K562 (cell line): ENCODE data around the gene WNK2.

Experiments
- BHLHE40 ChIP-seq: IDR thresholded peaks from 2 replicates; pipeline ENCODE4 v1.6.1; 2011; ENCODE audit warnings: low read length, improper control_type of control experiment
- CBX5 ChIP-seq: IDR thresholded peaks from 2 replicates; pipeline ENCODE4 v1.6.1; 2014; ENCODE audit warnings: low read depth, borderline replicate concordance
- ETV6 ChIP-seq, 3 experiments: fragments of 150-350 bp in 1 of 3; sonication (generic) in 1 of 3; formaldehyde crosslinking in 1 of 3; IDR thresholded peaks; 2 replicates each; pipeline versions ENCODE4 v1.6.1 to v1.8.0; 2014 to 2022; ENCODE audit warnings: borderline replicate concordance in 2 of 3, low read depth in 2 of 3, antibody characterized with exemption in 1 of 3, low read length in 1 of 3, mild to moderate bottlenecking in 1 of 3, missing genetic modification reagents in 1 of 3
- EWSR1 ChIP-seq: fragments of 450-650 bp; IDR thresholded peaks from 2 replicates; pipeline ENCODE4 v1.6.1; 2018; ENCODE audit warnings: borderline replicate concordance, mild to moderate bottlenecking, low read depth, moderate library complexity; ENCODE audit not compliant: partially characterized antibody
- NBN ChIP-seq: fragments of 450-650 bp; IDR thresholded peaks from 2 replicates; pipeline ENCODE4 v1.6.1; 2016; ENCODE audit warnings: low read depth, mild to moderate bottlenecking
- TAF1 ChIP-seq: IDR thresholded peaks from 2 replicates; pipeline ENCODE4 v1.6.1; 2011; ENCODE audit warnings: mild to moderate bottlenecking, low read length, moderate library complexity; ENCODE audit not compliant: insufficient read depth, control insufficient read depth, severe bottlenecking; ENCODE audit errors: extremely low read depth
- ZNF57 ChIP-seq: fragments of 450-650 bp; formaldehyde crosslinking; IDR thresholded peaks from 2 replicates; pipeline ENCODE4 v1.4.0; 2020; ENCODE audit warnings: mild to moderate bottlenecking, moderate library complexity
- TF ChIP-seq, protein P1 (sequence below), 3 experiments: IDR thresholded peaks in 2 of 3; conservative IDR thresholded peaks in 1 of 3; 2 replicates each; pipeline ENCODE4 v1.5.1; 2011 to 2012; ENCODE audit warnings: low read length in 3 of 3, mild to moderate bottlenecking in 3 of 3, control low read depth in 2 of 3, improper control_type of control experiment in 1 of 3, inconsistent platforms in 1 of 3, low read depth in 1 of 3, mixed read lengths in 1 of 3, moderate library complexity in 1 of 3; ENCODE audit not compliant: insufficient read depth in 2 of 3
- TF ChIP-seq, protein P2 (sequence below): fragments of 450-650 bp; conservative IDR thresholded peaks from 2 replicates; pipeline ENCODE4 v1.6.1; 2016; ENCODE audit warnings: missing genetic modification characterization, low read depth, mild to moderate bottlenecking, control low read depth, missing compliant biosample characterization

DNA sequence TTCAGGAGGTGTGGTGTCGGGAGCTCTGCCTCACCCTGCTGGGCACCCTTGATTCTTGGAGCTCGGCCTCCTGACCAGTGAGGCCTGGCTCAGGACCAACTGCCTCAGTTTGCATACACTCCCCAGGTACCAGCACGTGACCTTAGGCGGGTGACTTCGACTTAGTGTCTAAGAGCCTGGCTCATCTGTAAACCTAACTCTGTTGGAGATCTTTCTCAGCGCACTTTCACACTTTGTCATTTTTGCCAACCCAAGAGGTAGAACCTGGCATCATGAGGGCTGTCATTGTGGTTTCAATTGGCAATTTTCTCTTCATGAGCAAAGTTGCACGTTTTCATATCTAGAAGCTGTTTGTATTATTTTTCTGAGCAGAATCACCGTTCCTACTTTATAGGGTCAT is 13.4 kb upstream of the WNK2 start:
- TF ChIP-seq TAF1 (no peak), ZNF57 (no peak), EWSR1 (no peak), CBX5 (no peak), NBN (no peak), ETV6 (IDR thresholded peaks at IDR 0.05; ENCODE audit: borderline replicate concordance in 1 of 2, low read depth in 2 of 2, low read length in 1 of 2) (no peak), ETV6 (CRISPR knock-in tag; IDR thresholded peaks at IDR 0.05; ENCODE audit: borderline replicate concordance) (no peak), BHLHE40 (no peak)
- TF ChIP-seq, protein P1, sequence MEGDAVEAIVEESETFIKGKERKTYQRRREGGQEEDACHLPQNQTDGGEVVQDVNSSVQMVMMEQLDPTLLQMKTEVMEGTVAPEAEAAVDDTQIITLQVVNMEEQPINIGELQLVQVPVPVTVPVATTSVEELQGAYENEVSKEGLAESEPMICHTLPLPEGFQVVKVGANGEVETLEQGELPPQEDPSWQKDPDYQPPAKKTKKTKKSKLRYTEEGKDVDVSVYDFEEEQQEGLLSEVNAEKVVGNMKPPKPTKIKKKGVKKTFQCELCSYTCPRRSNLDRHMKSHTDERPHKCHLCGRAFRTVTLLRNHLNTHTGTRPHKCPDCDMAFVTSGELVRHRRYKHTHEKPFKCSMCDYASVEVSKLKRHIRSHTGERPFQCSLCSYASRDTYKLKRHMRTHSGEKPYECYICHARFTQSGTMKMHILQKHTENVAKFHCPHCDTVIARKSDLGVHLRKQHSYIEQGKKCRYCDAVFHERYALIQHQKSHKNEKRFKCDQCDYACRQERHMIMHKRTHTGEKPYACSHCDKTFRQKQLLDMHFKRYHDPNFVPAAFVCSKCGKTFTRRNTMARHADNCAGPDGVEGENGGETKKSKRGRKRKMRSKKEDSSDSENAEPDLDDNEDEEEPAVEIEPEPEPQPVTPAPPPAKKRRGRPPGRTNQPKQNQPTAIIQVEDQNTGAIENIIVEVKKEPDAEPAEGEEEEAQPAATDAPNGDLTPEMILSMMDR (IDR thresholded peaks at IDR 0.05 in 2 of 3, conservative IDR thresholded peaks at IDR 0.05 in 1 of 3; ENCODE audit: insufficient read depth in 2 of 3, low read depth in 1 of 3, low read length in 3 of 3) = no peak
- TF ChIP-seq, protein P2, sequence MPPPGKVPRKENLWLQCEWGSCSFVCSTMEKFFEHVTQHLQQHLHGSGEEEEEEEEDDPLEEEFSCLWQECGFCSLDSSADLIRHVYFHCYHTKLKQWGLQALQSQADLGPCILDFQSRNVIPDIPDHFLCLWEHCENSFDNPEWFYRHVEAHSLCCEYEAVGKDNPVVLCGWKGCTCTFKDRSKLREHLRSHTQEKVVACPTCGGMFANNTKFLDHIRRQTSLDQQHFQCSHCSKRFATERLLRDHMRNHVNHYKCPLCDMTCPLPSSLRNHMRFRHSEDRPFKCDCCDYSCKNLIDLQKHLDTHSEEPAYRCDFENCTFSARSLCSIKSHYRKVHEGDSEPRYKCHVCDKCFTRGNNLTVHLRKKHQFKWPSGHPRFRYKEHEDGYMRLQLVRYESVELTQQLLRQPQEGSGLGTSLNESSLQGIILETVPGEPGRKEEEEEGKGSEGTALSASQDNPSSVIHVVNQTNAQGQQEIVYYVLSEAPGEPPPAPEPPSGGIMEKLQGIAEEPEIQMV (tag) = no peak
